OCI-LY7 (cell line): ENCODE results near the gene TFAP2C.

Source experiments
- CTCF ChIP-seq: fragments of 200-600 bp; sonication (generic); conservative IDR thresholded peaks from 2 replicates; pipeline ENCODE4 v1.5.1; 2014; ENCODE audit warnings: mild to moderate bottlenecking, antibody characterized with exemption, low read length, moderate library complexity, mixed read lengths
- EZH2phosphoT487 ChIP-seq: fragments of 200-600 bp; sonication (generic); IDR thresholded peaks from 2 replicates; pipeline ENCODE4 v1.6.1; 2018; ENCODE audit warnings: low read depth, borderline replicate concordance, mild to moderate bottlenecking, mixed run types, antibody characterized with exemption, low read length, moderate library complexity, mixed read lengths

GRCh38 chr20:56656632-56657031, 27.5 kb downstream of the TFAP2C start:
- TF ChIP-seq CTCF (no peak), EZH2phosphoT487 (no peak)
